EL (cell line): ENCODE measurements around the gene SLC38A8.

Experiments
- DNase-seq: peaks from one replicate; pipeline ENCODE4 v3.0.0-alpha.2; 2016

SLC38A8 gene

DNA sequence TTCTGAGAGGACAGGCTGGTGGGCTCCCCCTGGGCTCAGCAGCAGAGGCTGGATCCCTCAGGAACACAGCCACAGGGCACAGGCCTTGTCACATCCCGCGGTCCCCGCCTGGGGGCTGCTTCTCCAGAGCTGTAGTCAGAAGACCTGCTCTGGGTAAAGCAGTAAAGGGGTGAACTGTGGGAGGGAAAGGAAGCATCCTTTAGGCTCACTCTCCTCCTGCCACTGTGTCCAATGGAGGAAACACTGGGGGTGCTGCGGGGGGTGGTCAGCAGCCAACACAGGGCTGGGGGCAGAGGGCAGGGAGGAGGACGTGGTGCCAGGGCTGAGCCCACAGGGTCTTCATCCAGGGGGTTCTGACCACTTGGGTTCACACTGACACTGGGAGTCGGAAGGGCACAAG, 5.0 kb upstream of the SLC38A8 start:
- DNase-seq = no peak

GRCh38 chr16:84047206-84047605, 4.6 kb upstream of the SLC38A8 start:
- no peak for DNase-seq

- no peak for DNase-seq
Observed at GRCh38 chr16:84045818-84046470, 3.3 kb upstream of the SLC38A8 start.

DNA sequence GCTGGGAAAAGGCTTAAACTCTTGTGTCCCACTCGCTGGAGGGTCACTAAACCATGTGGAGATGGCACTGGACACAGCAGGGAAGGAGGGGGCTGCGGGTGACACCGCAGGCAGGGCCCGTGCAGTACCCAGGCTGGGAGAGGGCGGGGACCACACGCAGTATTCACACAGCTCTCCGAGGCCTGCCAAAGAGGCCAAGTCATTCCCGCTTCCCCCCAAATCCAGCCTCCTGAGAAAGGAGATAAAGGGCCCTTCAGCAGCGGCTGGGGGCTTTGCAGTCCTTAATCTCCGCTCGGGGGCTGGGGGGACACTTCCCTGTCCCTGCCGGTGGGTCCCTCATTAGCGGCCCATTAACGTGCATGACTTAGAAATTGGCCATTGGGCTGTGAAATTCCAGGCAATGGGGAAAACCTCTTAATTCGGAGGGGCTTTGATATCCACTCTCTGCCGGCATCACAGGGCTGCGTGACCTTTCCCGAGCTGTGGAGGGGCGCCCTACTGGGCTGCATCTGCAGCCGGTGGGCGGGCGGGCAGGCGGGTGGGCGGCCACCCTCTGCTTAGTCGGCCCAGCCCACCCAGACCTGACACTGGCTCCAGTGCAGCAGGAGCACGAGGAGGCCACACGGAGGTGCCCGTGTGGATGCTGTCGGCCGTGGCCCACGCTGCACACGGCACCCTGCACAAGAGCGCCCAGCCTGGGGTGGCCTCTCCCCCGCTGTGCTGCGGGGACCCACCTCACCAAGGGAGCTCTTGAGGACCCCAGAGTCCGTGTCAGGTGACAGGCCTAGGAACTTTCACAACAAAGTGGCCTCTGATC, 2.6 kb upstream of the SLC38A8 start:
- no peak for DNase-seq

GRCh38 chr16:84044118-84044488, 1.5 kb upstream of the SLC38A8 start:
- peak; percentile 14 for DNase-seq

DNA sequence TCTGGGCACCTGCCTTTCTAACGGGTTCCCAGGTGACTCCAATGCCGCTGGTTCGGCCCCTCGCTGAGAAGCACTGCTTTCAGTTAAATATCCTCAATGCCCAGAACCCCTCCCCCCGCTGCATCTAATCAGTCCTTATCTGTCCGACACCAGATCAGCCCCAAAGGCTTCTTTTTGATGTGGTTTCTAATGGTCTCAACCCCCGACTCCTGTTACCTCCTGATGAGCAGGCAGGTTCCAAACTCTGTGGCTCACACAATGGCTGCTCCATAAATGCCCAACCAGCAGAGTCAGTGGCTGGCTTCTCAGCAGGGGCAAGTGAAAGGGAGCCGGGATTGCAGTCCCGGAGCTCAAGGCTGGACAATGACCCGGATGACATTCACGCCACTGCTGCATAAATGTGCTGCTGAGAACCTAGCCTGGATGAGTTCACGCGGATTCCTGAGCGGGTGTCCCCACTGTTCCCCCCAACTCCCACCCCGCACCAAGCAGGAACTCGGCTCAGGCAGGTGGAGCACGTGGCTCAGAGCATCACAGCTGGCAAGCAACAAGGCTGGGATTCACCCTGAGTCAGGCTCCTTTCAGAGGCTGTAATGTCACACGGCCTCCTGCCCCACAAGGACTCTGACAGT, 1.0 kb upstream of the SLC38A8 start:
- no peak for DNase-seq

- no peak for DNase-seq
Observed at GRCh38 chr16:84042879-84043485, 387 bp upstream of the SLC38A8 start.

GRCh38 chr16:84041881-84042280, 714 bp downstream of the SLC38A8 start:
- DNase-seq = no peak

- DNase-seq = peak; percentile 77
Observed at GRCh38 chr16:84040823-84041820, 1.5 kb downstream of the SLC38A8 start.

GRCh38 chr16:84040226-84040822, 2.3 kb downstream of the SLC38A8 start:
- DNase-seq = no peak

GRCh38 chr16:84039696-84040095, 2.9 kb downstream of the SLC38A8 start:
- no peak for DNase-seq

DNA sequence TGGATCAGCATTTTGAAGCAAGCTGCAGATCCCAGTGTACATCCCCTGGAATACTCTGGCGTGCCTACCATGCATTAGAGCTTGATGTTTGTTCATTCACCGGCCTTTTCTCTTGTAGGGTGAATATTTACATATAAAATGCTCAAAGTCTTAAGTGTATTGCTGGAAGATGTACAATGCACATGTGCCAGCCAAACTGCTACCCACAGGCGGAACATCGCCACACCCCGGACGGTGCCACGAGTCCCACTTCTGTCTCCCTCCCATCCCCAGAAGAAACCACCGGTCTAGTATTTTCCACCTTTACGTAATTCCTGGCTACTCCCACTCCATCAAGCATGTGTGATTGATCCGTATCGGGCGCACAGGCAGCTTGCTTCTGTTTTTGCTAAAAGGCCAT, 4.1 kb downstream of the SLC38A8 start:
- no peak for DNase-seq

- DNase-seq = no peak
Observed at GRCh38 chr16:84036982-84037425, 5.6 kb downstream of the SLC38A8 start.

GRCh38 chr16:84036131-84036530, 6.5 kb downstream of the SLC38A8 start:
- no peak for DNase-seq

GRCh38 chr16:84034516-84034915, 8.1 kb downstream of the SLC38A8 start:
- DNase-seq = no peak

DNA sequence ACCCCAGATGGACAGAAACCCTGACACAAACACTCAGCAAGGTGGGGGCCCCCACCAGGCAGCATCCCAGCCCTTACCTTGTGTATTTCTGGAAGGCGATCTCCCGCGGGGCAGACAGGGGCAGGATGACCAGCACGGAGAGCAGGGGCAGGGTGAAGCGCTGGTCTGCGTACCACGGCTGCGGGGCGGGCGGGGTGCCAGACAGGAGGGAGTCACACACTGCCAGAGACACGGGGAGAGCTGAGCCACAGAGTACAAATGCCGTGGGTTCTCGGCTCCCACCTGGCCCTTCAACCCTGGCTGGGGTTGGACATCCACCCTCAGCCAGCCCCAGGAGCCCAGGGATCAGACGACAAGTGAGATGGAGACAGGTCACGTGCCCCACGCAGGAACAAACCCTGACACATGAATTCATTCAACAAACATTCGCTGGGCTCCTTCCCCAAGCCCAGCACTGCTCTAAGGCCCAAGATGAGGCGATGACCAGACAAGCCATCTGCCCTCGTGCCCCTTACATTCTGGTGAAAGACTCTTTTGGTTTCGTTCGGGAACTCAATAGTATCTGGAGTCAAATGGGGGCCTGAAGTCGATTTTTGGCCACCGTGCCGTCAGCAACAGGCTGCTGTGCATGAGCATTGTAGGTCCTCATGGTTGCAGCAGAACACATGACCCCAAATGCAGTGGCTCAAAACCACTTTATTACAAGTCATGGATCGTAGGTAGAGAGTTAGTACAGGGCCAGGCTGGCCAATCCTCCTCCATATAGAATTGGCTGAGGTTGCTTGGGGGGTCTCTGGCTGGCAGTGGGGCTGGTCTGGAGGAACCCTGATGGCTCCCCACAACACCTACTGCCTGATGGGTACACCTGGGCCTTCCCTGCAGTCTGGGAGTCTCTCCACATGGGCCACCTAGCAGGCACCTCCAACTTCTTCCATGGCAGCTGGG, 9.1 kb downstream of the SLC38A8 start:
- DNase-seq = no peak

DNA sequence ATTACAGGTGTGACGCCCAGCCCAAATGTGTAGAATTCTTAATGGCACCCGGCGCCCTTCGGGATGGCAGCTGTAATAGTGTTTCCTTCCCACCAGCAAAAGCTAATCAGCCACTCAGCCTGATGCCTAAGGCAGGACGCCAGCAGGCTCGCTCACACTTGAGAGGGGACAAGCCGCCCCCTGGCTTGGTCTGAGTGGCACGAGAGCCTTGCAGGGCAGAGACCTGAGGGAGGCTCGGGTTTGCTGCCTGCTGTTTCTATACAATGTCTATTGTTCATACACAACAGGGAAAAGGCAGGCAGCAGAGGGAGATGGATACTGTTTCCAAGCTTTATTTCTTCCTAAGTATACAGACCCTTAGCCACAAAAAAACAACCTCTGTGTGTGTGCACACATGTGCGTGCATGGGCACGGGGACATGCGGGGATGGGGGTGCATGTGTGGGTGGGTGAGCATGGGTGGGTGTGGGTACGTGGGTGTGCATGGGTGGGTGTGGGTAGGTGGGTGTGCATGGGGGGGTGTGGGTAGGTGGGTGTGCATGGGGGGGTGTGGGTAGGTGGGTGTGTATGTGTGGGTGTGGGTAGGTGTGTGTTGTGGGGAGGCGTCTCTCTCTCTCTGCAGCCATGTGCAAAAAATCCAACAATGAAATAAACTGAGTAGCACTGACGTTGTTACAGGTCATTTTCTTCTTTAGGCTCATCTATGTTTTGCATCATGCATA, 10.0 kb downstream of the SLC38A8 start:
- DNase-seq = no peak

GRCh38 chr16:84031556-84031955, 11.0 kb downstream of the SLC38A8 start:
- no peak for DNase-seq

DNA sequence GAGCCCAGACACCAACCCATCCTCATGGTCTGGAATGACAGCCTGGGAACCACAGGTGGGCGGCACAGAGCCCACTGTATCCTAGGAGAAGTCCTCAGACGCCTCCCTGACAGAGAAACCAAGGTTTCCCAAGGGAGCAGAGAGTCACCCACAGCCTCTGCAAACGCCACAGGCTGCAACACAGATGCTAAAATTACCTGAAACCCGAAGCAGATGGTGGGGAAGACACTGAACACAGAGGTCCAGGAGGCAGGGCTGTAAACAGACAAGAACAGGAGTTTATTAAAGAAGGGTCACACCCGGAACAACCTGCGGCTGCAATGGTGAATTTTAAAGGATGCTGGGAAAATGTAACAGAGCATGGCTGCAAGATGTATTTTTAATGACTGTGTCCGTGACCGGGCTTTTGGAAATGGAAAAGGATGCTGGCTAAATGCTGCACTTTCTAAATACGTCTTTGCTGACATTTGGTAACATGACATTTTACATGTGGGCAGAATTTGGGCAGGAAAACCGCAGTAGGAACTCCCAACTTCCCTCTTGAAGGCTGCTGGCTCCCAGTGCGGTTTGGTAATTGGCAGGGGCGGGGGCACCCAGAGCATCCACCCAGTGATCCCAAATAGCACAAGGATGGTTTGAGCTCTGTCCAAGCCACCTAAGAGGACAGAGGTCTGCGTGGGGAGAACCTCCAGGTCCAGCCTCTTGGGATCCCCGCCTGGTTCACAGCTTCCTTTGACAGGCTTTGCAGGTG, 13.1 kb downstream of the SLC38A8 start:
- DNase-seq = no peak
